ENCODE data around the gene SPIRE2. TPM values are rescaled to one million over a fixed set of nuclear protein-coding genes. Genes with fewer than 3 reads are reported as not detected.
"Not testable (repeated sequence)": the region's sequence is repeated elsewhere in the genome, so short reads cannot be mapped to it uniquely, and the experiment has no call there.

The SPIRE2 gene, protein sequence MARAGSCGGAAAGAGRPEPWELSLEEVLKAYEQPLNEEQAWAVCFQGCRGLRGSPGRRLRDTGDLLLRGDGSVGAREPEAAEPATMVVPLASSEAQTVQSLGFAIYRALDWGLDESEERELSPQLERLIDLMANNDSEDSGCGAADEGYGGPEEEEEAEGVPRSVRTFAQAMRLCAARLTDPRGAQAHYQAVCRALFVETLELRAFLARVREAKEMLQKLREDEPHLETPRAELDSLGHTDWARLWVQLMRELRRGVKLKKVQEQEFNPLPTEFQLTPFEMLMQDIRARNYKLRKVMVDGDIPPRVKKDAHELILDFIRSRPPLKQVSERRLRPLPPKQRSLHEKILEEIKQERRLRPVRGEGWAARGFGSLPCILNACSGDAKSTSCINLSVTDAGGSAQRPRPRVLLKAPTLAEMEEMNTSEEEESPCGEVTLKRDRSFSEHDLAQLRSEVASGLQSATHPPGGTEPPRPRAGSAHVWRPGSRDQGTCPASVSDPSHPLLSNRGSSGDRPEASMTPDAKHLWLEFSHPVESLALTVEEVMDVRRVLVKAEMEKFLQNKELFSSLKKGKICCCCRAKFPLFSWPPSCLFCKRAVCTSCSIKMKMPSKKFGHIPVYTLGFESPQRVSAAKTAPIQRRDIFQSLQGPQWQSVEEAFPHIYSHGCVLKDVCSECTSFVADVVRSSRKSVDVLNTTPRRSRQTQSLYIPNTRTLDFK
- polyA plus RNA-seq (ENCODE audit: insufficient read length in 3 of 3) = 10 to 100 TPM; 10.4 to 19.5 (median 12.2) TPM
- long read RNA-seq, donor 1, partial matches to known transcripts = 0 of 3 reads
- long read RNA-seq, donor 1, other reads (novel, unspliced or antisense) = 0 of 3 reads
- long read RNA-seq, donor 2 = 0 reads
- long read RNA-seq, donor 3, partial matches to known transcripts = 0 of 2 reads
- long read RNA-seq, donor 3, other reads (novel, unspliced or antisense) = 0 of 2 reads
- long read RNA-seq, donor 4, partial matches to known transcripts = 0 of 1 reads
- long read RNA-seq, donor 4, other reads (novel, unspliced or antisense) = 0 of 1 reads
- long read RNA-seq, donor 5 = 0 reads
- long read RNA-seq, donor 6, partial matches to known transcripts = 0 of 3 reads
- long read RNA-seq, donor 6, other reads (novel, unspliced or antisense) = 0 of 3 reads
- long read RNA-seq, donor 7, partial matches to known transcripts = 0 of 1 reads
- long read RNA-seq, donor 7, other reads (novel, unspliced or antisense) = 0 of 1 reads
- long read RNA-seq, donor 8 = 0 reads
- long read RNA-seq, donor 9 = 0 reads
- long read RNA-seq, donor 10, partial matches to known transcripts = 0 of 3 reads
- long read RNA-seq, donor 10, other reads (novel, unspliced or antisense) = 0 of 3 reads
- long read RNA-seq, donor 11, partial matches to known transcripts = 0 of 1 reads
- long read RNA-seq, donor 11, other reads (novel, unspliced or antisense) = 0 of 1 reads
- long read RNA-seq, donor 12 = 0 reads
- long read RNA-seq, donor 13 = 0 reads
- long read RNA-seq, donor 14, partial matches to known transcripts = 0 of 1 reads
- long read RNA-seq, donor 14, other reads (novel, unspliced or antisense) = 0 of 1 reads
- long read RNA-seq, donor 15 = 0 reads
- long read RNA-seq, donor 16, transcript SPIRE2-204 (5 exons, 2,215 nt) = major isoform, 5 of 7 reads
- long read RNA-seq, donor 16, partial matches to known transcripts = 0 of 7 reads
- long read RNA-seq, donor 16, other reads (novel, unspliced or antisense) = 0 of 7 reads

DNA sequence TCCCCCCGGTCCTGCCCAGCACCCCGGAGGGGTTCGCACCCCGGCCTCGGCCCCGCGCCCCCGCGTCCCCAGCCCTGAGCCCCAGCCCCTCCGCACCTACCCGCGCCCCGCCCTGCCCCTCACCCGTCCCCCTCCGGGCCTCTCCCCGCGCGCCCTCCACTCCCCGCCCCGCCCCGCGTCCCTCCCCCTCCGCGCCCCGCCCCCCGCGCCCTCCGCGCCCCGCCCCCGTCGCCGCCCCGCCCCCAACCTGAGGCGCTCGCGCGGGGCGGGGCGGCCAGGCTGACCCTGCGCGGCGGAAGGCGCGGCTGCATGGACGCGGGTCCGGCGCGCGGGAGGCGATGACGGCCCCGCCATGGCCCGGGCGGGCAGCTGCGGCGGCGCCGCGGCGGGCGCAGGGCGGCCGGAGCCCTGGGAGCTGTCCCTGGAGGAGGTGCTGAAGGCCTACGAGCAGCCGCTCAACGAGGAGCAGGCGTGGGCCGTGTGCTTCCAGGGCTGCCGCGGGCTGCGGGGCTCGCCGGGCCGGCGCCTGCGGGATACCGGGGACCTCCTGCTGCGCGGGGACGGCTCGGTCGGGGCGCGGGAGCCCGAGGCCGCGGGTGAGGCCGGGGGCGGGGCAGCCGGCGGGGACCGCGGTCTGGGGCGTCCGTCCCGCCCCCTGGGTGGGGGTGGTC, at the start of gene SPIRE2:
SPIRE2 (plus strand) TSS at position 277 of the 671 bp plus-strand sequence; CDS start at position 353, 76 bp downstream.
- DNase-seq (ENCODE audit: extremely low read depth in 1 of 11, low read depth in 9 of 11, low spot score in 4 of 11) = peak in 10 of 11 donors; percentile 73 to 86 (median 81)

DNA sequence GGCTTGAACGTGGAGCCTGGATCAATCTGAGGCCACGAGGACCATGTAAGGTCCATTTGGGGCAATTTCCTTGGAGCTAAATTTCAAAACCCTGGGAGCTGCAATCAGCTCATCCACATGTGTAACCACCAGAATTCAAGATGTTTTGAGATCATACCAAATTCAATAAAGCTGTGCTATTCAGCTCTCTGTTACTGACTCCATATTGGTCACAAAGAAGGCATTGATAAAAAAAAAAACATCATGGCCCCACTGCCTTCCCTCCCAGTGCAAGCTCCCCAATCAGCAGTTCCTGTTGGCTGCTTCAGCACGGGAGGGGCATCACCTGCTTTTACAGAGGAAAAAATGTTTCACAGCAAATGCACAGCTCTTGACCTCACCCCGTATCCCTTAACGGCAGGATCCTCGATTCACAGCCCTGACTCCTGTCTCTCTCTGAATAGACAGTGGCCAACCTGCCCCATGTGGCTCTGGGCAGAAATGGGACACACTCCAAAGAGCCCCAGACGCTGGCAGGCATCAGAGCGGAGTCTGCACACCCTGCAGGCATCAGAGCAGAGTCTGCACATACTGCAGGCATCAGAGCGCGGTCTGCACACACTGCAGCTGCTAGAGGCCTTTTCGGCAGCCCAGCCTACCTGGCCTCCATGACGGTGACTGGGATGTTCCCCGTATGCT, 48.9 kb upstream of the SPIRE2 start:
- no peak for DNase-seq (ENCODE audit: extremely low read depth in 1 of 11, low read depth in 9 of 11, low spot score in 4 of 11)

DNA sequence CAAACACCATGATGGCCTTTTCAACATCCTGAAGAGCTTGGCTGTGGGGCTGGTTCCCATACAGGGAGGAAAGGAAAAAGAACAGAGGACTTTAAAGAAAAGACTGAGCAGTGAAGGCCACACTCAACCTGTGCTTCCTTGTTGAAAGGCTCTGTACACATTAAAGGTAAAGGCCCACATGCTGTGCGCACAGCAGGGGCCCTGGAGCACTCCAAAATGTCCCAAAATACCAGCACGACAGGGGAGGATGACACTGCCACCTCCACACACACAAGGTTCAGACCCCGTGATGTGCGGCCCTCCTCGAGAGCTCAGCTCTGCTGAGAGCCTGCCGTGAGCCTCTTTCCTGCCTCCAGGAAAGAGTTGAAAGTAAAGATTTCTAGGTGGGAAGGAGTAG, 48.4 kb upstream of the SPIRE2 start:
- DNase-seq (ENCODE audit: extremely low read depth in 1 of 11, low read depth in 9 of 11, low spot score in 4 of 11) = no peak

DNA sequence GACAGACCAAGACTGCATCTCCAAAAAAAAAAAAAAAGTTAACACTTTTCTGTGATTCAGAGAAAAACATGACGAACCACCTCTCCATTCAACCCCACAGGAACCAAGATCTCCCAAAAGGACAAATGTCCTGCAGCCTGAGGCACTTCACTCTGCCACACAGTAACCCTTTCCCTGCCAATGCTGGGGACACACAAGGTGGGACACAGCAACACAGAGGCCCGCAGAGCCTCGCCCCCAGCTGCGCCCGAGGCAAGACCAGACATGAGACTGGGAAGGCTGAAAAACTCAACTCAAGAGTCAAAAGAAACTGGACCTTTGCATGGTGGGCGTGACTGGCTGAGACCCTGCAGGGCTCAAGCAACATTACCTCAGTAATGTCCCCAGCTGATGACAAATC, 45.8 kb upstream of the SPIRE2 start:
- DNase-seq (ENCODE audit: extremely low read depth in 1 of 11, low read depth in 9 of 11, low spot score in 4 of 11) = no peak

DNA sequence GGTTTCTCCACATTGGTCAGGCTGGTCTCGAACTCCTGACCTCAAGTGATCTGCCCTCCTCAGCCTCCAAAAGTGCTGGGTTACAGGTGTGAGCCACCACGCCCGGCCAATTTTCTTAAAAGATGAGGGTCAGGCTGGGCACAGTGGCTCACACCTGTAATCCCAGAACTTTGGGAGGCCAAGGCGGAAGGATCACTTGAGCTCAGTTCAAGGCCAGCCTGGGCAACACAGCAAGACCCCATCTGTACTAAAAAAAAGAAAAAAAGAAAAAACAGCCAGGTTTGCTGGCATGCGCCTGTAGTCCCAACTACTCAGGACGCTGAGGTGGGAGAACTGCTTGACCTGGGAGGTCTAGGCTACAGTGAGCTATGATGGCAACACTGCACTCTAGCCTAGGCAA, 44.3 kb upstream of the SPIRE2 start:
- DNase-seq (ENCODE audit: extremely low read depth in 1 of 11, low read depth in 9 of 11, low spot score in 4 of 11) = not testable (repeated sequence)

DNA sequence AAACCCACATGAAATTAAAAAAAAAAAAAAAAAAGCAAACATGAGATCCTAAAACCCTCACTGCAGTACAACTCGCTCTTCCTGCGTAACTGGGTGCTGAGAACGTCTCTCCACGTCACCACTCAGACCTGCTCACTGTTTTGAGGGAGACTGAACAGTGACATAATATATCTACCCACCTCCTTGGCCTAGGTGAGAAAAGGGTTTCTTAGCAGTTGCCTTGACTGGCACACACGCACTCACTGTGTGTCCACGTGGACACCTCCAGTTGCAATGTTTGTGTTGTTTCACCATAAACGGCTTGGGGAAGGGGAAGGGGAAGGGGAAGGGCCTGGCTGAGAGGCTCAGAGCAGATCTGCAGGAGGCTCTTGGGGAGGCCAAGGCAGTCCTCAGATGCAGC, 43.9 kb upstream of the SPIRE2 start:
- DNase-seq (ENCODE audit: extremely low read depth in 1 of 11, low read depth in 9 of 11, low spot score in 4 of 11) = no peak

DNA sequence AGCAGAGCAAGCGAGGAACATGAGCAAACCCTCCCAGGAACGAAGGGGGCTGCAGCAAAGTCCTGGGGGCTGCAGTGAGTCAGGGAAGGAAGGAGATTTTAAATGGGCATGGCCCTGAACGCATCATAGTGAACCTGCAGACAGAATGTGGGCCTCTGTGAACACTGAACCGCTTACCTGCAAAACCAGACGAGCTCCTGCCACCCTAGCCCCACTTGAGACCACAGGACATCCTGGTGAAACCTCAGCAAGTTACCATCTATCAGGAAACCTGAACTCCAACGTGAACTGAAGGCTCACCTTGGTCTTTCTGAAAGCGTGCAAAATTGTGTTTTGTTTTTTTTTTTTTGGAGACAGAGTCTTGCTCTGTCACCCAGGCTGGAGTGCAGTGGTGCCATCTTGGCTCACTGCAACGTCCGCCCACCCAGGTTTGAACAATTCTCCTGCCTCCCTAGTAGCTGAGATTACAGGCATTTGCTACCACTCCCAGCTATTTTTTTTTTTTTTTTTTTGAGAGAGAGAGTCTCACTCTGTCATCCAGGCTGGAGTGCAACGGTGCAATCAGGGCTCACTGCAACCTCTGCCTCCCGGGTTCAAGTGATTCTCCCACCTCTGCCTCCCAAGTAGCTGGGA, 42.6 kb upstream of the SPIRE2 start:
- DNase-seq (ENCODE audit: extremely low read depth in 1 of 11, low read depth in 9 of 11, low spot score in 4 of 11) = no peak

DNA sequence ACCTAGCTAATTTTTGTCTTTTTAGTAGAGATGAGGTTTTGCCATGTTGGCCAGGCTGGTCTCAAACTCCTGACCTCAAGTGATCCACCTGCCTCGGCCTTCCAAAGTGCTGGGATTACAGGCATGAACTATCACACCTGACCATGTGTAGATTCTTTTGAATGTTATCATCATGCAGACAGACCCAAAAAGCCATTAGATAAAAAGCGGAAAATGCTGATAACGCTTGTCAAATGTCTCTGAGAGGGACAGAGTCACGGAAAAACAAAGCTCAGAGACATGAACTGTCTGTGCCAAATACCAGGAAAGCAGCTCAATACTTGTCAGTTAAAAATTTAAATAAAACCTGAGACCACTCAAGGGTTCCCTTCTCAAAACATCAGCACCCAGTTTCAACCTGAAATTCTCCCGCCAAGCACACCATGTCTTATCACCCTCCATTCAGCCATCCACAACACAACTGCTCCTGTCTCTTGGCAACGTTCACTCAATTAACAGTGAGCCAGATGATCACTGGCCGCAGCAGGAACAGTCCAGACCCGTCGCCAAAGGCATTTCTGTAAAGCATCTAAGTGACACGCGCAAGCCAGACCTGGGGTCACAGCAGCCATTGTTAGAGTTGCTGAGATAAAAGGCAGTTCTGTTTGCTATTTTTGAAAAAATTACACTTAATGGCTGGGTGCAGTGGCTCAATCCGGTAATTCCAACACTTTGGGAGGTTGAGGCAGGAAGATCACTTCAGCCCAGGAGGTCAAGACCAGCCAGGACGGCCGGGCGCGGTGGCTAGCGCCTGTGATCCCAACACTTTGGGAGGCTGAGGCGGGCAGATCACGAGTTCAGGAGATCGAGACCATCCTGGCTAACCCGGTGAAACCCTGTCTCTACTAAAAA, 41.6 kb upstream of the SPIRE2 start:
- no peak for DNase-seq (ENCODE audit: extremely low read depth in 1 of 11, low read depth in 9 of 11, low spot score in 4 of 11)

DNA sequence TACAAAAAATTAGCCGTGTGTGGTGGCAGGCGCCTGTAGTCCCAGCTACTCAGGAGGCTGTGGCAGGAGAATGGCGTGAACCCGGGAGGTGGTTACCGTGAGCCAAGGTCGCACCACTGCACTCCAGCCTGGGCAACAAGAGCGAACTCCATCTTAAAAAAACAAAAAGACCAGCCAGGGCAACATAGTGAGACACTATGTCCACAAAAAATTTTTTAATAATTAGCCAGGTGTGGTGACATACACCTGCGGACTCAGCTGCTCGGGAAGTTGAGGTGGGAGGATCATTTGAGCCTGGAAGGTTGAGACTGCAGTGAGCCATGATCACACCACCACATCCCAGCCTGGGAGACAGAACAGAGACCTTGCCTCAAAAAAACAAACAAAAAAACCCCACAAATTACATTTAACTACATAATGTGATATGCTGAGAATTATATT, 40.9 kb upstream of the SPIRE2 start:
- no peak for DNase-seq (ENCODE audit: extremely low read depth in 1 of 11, low read depth in 9 of 11, low spot score in 4 of 11)

DNA sequence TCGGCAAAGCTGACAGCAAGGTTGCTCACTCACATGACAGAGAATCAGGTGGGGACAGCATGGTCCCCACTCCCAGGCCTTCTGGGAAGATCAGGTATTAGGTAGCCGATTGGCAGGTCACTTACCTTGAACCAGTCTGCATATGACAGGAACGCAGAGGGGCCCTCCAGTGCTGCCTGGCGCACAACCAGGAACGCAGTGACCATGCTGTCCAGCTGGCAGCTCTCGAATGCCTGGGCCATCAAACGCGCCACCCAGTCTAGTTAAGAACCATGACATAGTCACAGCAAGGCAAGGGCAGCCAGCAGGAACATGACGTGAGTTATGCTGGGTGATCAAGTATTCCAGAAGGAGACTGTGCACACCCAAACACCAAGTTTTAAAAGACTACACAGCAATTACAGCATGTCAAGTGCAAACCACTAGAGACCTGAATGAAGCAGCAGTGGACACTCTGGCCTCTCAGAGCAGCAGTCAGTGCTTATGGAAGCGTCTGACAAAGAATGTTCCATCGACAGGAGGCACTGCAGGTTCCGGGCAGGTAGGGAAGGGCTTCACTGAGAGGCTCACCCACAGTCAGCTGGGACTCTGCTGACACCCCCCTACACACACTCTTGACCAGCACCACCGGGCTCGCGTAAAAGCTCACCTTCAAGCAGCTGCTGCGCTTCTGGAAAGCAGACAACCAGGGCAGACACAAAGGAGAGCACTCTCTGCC, 36.8 kb upstream of the SPIRE2 start:
- no peak for DNase-seq (ENCODE audit: extremely low read depth in 1 of 11, low read depth in 9 of 11, low spot score in 4 of 11)

DNA sequence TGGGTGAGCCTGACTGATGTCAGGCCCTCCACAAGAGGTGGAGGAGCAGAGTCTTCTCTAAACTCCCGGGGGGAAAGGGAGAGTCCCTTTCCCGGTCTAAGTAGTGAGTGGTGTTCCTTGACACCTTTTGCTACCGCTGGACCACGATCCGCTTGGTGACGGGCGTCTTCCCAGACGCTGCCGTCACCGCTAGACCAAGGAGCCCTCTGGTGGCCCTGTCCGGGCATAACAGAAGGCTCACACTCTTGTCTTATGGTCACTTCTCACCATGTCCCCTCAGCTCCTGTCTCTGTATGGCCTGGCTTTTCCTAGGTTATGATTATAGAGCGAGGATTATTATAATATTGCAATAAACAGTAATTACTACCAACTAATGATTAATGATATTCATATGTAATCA, 35.2 kb upstream of the SPIRE2 start:
- not testable (repeated sequence) for DNase-seq (ENCODE audit: extremely low read depth in 1 of 11, low read depth in 9 of 11, low spot score in 4 of 11)

DNA sequence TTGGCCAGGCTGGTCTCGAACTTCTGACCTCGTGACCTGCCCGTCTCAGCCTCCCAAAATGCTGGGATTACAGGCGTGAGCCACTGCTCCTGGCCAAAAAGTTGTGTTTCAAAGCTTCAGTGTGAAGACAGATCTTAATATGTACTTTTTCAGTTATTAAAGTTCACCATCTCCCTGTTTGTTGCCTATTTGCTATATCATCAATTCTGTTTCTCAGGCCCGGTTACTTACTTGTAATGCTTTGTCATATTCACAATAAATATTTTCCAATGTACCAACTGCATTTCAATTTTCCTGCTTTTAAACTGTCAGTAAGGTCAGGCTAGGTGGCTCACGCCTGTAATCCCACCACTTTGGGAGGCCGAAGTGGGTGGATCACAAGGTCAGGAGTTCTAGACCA, 34.3 kb upstream of the SPIRE2 start:
- no peak for DNase-seq (ENCODE audit: extremely low read depth in 1 of 11, low read depth in 9 of 11, low spot score in 4 of 11)

DNA sequence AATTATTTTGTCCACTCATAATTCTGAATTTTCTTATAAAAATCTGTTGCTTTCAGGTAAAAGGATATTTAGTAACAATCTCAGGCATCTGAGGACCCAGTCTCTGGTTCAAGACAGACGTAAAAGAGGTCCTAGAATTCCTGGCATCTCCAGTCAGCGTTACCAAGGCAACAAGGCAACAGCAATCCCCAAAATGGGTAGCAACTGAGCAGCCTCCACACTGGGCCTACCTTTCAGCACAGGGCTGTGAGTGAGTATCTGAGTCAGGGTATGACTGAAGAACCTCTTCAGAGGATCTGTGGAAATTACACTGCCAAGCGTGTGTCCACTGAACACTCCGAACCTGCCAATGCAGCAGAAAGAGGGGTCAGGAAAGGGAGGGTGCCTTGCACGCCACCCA, 32.6 kb upstream of the SPIRE2 start:
- DNase-seq (ENCODE audit: extremely low read depth in 1 of 11, low read depth in 9 of 11, low spot score in 4 of 11) = no peak

DNA sequence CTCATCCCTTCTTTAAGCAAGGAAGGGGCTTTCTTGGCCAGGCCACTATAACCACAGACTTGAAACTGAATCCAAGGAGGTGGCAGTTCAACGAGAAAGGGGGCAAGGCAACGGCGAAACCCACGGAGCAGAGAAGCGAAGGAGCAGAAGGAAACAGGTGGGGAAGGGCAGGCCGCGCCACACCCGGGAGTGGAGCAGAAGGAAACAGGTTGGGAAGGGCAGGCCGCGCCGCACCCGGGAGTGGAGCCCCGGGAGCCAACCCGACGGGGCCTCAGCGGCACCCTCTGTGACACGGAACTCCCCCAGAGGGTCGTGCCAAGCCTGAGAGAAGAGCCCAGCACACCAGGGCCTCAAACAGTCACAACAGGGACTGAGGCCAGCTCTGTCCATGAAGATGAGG, 32.2 kb upstream of the SPIRE2 start:
- no peak for DNase-seq (ENCODE audit: extremely low read depth in 1 of 11, low read depth in 9 of 11, low spot score in 4 of 11)

DNA sequence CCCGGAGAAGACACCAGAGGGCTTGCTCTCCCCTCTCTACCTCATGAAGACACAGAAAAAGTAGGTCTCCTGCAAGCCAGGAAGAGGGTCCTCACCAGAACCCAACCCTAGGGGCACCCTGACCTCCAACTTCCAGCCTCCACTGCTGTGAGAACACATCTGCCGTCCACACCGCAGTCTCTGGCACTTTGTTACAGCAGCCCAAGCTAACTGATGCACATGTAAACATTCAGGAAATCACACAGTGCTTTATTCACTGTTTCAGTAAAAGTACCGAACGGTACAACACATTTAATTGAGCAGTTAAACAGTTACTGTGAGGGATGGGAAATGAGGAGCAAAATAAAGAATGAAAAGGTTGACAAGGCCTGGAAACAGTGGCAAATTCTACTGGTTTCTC, 30.1 kb upstream of the SPIRE2 start:
- DNase-seq (ENCODE audit: extremely low read depth in 1 of 11, low read depth in 9 of 11, low spot score in 4 of 11) = no peak
